ENCODE data around the gene BMAL1.

Gene BMAL1

GRCh38 chr11:13297917-13298356, 20.3 kb downstream of the BMAL1 start:
- no peaks in the 10 kb centered on the region for H3K9me3 ChIP-seq
- H3K4me1 ChIP-seq = no peaks in the 10 kb centered on the region; the same call in 1 of the 2 replicates
- TF ChIP-seq, protein P1, sequence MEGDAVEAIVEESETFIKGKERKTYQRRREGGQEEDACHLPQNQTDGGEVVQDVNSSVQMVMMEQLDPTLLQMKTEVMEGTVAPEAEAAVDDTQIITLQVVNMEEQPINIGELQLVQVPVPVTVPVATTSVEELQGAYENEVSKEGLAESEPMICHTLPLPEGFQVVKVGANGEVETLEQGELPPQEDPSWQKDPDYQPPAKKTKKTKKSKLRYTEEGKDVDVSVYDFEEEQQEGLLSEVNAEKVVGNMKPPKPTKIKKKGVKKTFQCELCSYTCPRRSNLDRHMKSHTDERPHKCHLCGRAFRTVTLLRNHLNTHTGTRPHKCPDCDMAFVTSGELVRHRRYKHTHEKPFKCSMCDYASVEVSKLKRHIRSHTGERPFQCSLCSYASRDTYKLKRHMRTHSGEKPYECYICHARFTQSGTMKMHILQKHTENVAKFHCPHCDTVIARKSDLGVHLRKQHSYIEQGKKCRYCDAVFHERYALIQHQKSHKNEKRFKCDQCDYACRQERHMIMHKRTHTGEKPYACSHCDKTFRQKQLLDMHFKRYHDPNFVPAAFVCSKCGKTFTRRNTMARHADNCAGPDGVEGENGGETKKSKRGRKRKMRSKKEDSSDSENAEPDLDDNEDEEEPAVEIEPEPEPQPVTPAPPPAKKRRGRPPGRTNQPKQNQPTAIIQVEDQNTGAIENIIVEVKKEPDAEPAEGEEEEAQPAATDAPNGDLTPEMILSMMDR (IDR thresholded peaks at IDR 0.05; ENCODE audit: low read depth, low read length) = no peak
- H3K4me3 ChIP-seq (ENCODE audit: low read depth, low read length) = no peak overlapping the region
- H3K36me3 ChIP-seq = no peaks in the 10 kb centered on the region
- no peaks in the 10 kb centered on the region for H3K27me3 ChIP-seq
- no peak for DNase-seq

DNA sequence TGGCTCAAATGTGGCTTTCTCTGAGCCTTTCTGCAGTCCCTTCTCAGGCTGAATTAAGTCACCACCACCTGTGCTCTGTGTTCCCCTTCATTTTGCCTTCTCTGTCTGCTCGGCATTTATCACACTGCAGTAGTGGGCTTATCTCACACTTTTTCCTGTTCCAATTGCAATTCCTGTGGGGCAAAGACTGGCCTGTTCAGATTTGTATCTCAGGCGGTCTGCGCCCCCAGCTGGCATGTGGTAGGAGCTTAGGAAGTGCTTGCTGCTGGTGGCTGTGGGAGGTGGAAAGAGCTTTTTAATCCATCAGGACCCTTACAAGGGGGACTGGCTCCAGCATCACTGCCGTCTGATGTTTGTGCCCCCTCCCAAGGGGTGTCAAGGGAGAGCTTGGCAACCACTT, 21.2 kb downstream of the BMAL1 start:
- TF ChIP-seq, protein P1 (IDR thresholded peaks at IDR 0.05; ENCODE audit: low read depth, low read length) = 0 out of 2 replicates have a peak, but pooled peaks have one; percentile 18
- Histone ChIP-seq H3K27me3 (no peaks in the 10 kb centered on the region), H3K4me1 (no peaks in the 10 kb centered on the region; the same call in 1 of the 2 replicates), H3K4me3 (ENCODE audit: low read depth, low read length) (no peak overlapping the region), H3K9me3 (no peaks in the 10 kb centered on the region), H3K36me3 (no peaks in the 10 kb centered on the region)
- peak; percentile 12 for DNase-seq

DNA sequence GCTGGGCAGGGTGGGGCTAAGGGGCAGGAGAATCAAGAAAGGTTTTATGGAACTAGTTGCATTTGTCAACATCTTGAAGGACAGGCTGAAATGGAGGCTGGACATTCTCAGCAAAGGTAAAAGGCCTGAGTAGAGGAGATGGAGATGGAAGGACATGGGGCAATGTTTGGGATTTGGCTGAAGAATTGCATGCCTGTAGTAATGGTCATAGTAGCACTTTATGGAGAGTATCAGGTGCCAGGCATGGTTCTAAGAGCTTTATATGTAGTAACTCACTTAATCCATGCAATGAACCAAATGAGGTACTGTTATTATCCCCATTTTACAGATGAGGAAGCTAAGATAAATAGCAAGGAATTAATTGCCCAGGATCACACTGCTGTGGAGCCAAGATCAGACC, 23.9 kb downstream of the BMAL1 start:
- H3K4me3 ChIP-seq (ENCODE audit: low read depth, low read length) = no peak overlapping the region
- no peaks in the 10 kb centered on the region for H3K27me3 ChIP-seq
- DNase-seq = no peak
- H3K36me3 ChIP-seq = no peaks in the 10 kb centered on the region
- no peaks in the 10 kb centered on the region for H3K9me3 ChIP-seq
- TF ChIP-seq, protein P1 (IDR thresholded peaks at IDR 0.05; ENCODE audit: low read depth, low read length) = no peak
- H3K4me1 ChIP-seq = no peaks in the 10 kb centered on the region; the same call in 1 of the 2 replicates

GRCh38 chr11:13302420-13302958, 24.9 kb downstream of the BMAL1 start:
- Histone ChIP-seq H3K36me3 (no peaks in the 10 kb centered on the region), H3K27me3 (no peaks in the 10 kb centered on the region), H3K4me1 (no peaks in the 10 kb centered on the region; the same call in 1 of the 2 replicates), H3K4me3 (ENCODE audit: low read depth, low read length) (no peak overlapping the region), H3K9me3 (no peaks in the 10 kb centered on the region)
- DNase-seq = no peak
- TF ChIP-seq, protein P1 (IDR thresholded peaks at IDR 0.05; ENCODE audit: low read depth, low read length) = no peak

GRCh38 chr11:13303668-13304649, 26.4 kb downstream of the BMAL1 start:
- no peak overlapping the region for H3K4me3 ChIP-seq (ENCODE audit: low read depth, low read length)
- H3K27me3 ChIP-seq = no peaks in the 10 kb centered on the region
- TF ChIP-seq, protein P1 (IDR thresholded peaks at IDR 0.05; ENCODE audit: low read depth, low read length) = no peak
- no peaks in the 10 kb centered on the region for H3K36me3 ChIP-seq
- DNase-seq = no peak
- no peaks in the 10 kb centered on the region for H3K4me1 ChIP-seq
- no peaks in the 10 kb centered on the region for H3K9me3 ChIP-seq

Data from BE2C (cell line).